DMS53 treated with DMSO at 0.1 percent for 48 hours (cell line): ENCODE data around the gene RPL29.

ENCODE experiments used
- DNase-seq: peaks from one replicate; lab custom pipeline; 2025; ENCODE audit not compliant: unreplicated experiment; lab: John Stamatoyannopoulos, UW

The RPL29 gene

GRCh38 chr3:51966016-51966415, 29.7 kb downstream of the RPL29 start:
- DNase-seq: no peak

- DNase-seq: no peak
Measured at GRCh38 chr3:51964521-51964920, 31.2 kb downstream of the RPL29 start.

- DNase-seq: no peak
Measured at GRCh38 chr3:51963951-51964451, 31.7 kb downstream of the RPL29 start.

GRCh38 chr3:51962854-51963530, 32.7 kb downstream of the RPL29 start:
- DNase-seq: no peak

- no peak for DNase-seq
Measured at GRCh38 chr3:51961602-51962569, 33.8 kb downstream of the RPL29 start.

GRCh38 chr3:51961011-51961410, 34.7 kb downstream of the RPL29 start:
- DNase-seq: no peak

GRCh38 chr3:51960386-51960785, 35.3 kb downstream of the RPL29 start:
- no peak for DNase-seq

- DNase-seq: no peak
Measured at GRCh38 chr3:51959651-51960050, 36.0 kb downstream of the RPL29 start.

GRCh38 chr3:51958603-51959521, 36.8 kb downstream of the RPL29 start:
- DNase-seq: no peak

- DNase-seq: no peak
Measured at GRCh38 chr3:51957520-51958205, 38.0 kb downstream of the RPL29 start.

- peak; percentile 8 for DNase-seq
Measured at GRCh38 chr3:51955893-51956770, 39.6 kb downstream of the RPL29 start.

GRCh38 chr3:51955175-51955892, 40.4 kb downstream of the RPL29 start, which contains the start of gene GPR62:
GPR62 (plus strand) TSS chr3:51955381; CDS start chr3:51955653, 272 bp downstream.
- DNase-seq: no peak

GRCh38 chr3:51954713-51955112, 41.0 kb downstream of the RPL29 start:
- DNase-seq: no peak

- DNase-seq: no peak
Measured at GRCh38 chr3:51954105-51954504, 41.6 kb downstream of the RPL29 start.

GRCh38 chr3:51953445-51953844, 42.2 kb downstream of the RPL29 start:
- DNase-seq: no peak

GRCh38 chr3:51950899-51951298, 44.8 kb downstream of the RPL29 start:
- DNase-seq: no peak

GRCh38 chr3:51949121-51949520, 46.6 kb downstream of the RPL29 start:
- DNase-seq: no peak

GRCh38 chr3:51948016-51948580, 47.6 kb downstream of the RPL29 start:
- DNase-seq: no peak
